ENCODE data around the gene RMRP.

GRCh38 chr9:35609001-35609819 lies 48.6 kb downstream of the RMRP start:
- no peak for TF ChIP-seq CREB5 (CRISPR knock-in tag; IDR thresholded peaks at IDR 0.05; ENCODE audit: low read depth)
- TF ChIP-seq ZFP3 (CRISPR knock-in tag; IDR thresholded peaks at IDR 0.05) = no peak
- no peak for TF ChIP-seq RARB (CRISPR knock-in tag; IDR thresholded peaks at IDR 0.05)
- TF ChIP-seq ZNF70 (CRISPR knock-in tag; IDR thresholded peaks at IDR 0.05) = no peak
